Measurements from ENCODE around the gene TMSB4Y.

The TMSB4Y gene

DNA sequence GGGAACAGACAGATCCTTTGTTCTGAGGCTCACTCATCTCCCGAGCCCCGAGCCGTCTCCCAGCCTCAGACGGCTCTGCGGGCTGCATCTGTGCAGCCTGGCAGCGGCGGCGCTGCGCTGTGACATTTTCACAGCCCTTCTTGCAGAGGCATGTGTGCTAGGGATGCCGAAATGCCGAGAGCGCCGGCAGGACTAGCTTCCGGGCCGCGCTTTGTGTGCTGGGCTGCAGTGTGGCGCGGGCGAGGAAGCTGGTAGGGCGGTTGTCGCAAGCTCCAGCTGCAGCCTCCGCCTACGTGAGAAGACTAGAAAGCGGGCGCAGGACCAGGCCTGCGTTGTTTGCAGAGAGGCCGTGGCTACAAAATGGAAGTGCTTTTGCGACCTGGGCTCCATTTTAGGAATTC is at the start of gene TMSB4Y:
Gene TMSB4Y (plus strand): TSS at position 332 of the 401 bp plus-strand sequence.
- DNase-seq = no peak

DNA sequence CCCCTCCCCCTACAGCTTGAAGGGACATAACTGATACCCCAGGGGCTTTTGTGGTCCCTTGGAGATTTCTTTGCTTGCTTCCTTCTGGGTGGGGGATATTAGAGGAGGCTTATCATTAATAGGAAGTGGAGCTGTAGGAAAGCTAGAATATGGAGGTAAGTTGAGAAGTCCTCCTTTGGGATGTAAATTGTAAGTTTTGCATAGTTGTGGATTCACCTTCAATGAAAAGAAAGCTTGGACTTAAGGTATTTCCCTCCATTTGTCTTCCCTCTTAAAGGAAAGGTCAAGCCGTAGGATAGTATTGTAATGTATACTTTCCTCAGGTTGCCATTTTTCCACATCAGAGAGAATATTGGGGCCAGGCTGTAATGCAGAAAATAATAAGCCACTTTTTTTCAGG is 39.5 kb upstream of the TMSB4Y start:
- DNase-seq = no peak

DNA sequence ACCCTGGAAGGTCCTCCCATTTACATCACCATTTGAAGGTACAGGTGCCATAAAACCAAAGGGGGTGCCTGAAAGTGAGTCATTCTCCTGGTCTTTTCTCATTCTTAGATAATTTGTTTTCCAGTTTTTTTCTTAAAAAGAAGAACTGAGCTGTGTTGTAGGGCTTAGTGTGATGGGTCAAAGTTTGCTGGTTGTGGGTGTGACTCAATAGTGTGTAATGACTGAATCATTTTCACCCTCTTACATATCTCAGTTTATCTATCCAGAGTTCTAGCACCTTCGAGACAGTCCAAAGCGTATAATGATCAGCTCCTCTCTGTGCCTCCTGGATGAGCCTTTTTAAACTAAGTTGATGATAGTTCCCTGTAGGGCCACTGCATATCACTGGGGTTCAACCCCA is 32.6 kb upstream of the TMSB4Y start:
- no peak for DNase-seq

DNA sequence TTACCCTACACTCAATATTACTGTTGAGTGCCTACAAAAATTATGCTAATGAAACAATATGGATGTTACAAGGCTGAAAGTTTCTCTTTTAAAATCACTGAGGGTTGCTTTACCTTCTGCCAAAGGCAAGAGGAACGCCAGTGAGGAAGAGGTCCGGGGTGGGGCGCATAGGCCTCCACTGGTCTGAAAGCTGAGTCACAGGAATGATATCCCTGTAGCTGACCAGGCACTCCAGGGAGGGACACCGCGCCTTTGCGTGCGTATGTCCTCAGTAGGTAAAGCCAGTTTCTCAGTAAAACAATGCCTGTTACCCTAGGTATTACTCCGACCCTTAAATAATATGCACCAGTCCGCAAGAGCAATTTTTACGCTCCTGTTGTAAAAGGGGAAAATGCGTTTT is 1.4 kb upstream of the TMSB4Y start:
- no peak for DNase-seq

DNA sequence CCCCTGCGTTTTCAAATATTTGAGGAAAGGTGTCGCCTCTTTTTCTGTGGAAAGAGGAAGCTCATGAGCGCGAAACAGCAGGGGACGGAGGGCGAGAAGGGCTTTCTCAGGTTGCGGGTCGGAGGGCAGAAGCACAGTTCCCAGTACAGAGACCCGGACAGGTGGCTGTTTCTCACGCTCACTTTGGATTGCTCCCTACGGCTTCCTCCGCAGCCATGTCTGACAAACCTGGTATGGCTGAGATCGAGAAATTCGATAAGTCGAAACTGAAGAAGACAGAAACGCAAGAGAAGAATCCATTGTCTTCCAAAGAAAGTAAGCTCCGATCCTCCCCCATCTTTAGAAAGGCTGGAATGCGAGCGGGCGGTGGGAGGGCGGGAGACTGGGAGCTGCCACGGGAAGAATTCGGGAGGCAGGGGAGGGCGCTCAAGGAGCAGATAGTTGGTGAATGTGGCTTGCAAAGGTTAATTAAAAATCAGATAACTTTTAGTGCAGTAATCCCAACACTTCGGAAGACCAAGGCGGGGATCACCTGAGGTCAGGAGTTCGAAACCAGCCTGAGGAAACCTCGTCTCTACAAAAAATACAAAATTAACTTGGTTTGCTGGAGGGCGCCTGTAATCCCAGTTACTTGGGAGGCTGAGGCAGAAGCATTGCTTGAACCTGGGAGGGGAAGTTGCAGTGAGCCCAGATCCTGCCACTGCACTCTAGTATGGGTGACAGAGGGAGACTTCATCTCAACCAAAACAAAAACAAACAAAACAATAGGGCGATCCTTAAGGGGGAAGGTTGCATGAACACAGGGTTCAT is 627 bp downstream of the TMSB4Y start:
- no peak for DNase-seq

DNA sequence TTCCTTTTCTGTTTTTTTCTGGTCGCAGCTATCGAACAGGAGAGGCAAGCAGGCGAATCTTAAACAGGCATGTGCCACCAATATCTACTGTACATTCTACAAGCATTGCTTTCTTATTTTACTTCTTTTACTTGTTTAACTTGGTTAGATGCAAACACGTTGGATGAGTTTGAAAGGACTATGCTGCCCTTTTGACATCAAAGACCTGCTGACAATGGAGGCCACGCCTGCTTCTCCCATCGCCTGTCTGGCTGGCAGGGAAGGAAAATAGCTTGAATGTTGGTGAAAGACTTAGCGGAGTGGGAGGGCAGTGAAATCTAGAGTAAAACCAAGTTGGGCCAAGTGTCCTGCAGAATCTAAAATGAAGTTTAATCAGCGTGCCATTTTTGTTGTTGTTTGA is 1.5 kb downstream of the TMSB4Y start:
- DNase-seq = no peak

DNA sequence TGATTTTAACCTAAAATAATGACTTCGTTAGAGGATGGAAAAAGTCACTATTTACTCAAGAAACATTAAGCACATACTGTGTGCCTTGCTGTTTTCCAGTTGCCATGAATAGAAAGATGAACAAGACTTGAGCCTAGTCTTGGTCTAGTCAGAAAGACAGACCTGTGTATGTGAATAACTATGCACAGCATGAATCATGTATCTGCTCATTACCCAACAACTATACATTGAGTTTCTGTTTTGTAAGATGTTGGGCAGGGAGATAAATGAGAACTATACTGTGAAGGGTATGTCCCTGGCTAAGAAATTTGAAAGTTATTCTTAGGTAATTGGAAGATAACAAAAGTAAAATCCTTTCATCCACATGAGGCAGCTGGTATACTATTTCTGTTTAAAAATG is 4.3 kb downstream of the TMSB4Y start:
- no peak for DNase-seq

DNA sequence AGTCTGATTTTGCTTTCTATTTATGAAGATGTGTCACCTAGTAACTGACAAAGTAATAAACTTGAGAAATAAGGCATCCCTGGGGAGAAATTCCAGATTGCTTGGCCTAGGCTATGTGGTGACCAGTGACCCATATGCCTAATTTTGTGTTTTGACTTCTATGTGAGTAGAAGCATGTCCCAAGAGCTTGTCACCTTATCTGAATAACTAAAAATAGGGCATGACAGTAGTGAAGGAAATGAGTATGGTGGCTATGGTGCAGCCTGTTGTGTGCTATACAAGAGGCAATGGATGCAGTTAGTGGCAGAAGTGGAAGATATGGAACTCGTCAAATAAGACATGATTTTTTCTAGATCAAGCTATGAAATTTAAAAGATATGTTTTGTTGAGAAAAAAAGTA is 15.3 kb downstream of the TMSB4Y start:
- DNase-seq = no peak

DNA sequence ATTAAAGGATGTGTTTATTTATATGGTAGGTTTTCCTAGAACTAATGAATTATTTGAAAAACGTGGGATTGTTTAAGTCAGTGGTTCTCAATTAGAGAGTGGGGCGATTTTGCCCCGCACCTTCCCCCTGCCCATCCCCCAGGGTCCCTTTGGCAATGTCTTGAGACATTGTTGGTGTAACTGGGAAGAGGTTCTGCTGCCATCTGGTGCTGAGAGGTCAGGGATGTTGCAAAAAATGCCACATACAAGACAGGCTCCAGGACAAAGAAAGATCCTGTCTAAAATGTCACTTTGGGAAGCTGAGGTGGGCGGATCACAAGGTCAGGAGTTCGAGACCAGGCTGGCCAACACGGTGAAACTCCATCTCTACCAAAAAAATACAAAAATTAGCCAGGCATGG is 25.8 kb downstream of the TMSB4Y start:
- DNase-seq = no peak

DNA sequence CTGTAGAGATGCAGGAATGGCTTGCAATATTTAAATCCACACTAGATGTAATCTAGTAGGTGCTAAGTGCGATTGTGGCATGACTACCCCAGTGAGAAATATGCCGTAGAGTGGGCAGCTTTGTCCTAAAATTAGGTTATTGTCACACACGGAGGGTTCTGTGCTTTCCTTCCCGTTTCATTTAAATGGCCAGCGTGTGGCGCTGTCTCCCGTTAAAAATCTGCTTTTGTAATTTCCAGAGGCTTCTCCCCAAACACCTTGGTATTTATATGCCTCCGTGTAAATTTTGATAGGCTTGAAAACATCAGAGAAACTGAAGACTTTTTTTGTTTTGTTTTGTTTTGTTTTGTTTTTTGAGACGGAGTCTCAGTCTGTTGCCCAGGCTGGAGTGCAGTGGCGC is 34.9 kb downstream of the TMSB4Y start:
- no peak for DNase-seq

DNA sequence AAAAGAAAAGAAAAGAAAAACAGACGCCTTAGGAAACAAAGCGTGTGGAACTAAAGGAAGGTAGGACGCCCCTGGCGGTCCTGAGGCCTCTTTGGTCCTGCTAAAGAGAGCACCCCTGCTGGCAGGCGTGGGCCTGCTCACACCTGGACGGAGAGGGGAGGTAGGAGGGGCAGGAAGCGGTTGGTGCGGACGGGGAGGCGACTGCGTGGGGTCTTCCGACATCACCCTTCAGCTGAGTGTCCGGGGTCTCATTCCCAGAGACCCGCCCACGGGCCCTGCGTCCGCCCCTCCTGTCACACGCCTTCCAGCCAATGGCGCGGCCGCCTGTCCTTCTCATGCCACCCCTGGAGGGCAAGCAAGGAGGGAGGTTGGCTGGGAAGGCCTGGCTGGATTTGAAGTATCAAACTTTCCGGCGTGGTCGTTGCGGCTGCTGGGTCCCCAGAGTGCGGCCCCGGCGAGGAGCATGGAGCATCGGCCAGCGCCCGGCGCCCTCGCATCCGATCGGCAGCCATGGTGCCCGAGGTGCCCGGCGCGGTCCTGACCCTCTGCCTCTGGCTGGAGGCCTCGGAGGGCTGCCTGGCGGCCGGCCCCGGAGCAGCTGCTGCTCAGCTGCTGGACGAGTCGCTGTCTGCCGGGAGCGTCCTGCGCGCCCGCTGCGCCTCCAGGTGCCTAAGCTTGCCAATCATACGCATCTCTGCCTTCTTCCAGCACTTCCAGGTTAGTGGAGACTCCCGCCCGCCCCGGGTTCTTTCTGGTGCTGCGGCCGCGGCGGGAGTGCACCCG is 47.8 kb downstream of the TMSB4Y start:
- no peak for DNase-seq

DNA sequence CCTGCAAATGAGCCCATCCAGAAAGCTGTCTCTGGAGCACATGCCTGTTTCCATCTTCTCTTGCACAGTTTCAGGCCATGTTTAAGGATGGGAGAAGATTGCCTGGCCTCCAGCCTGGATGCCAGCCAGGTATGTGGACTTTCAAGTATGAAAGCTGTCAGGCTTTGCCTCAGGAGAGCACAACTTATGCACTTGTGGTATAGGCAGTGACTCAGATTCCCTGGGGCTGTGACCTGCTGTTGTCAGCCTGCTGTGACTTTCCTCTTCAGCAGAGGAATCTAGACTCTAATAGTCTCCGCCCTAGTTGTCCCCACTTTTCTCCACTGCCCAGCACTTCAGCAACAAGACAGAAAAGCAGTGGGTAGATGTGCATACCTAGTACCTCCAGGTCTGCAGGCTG is 51.0 kb downstream of the TMSB4Y start:
- no peak for DNase-seq
